Measurements from ENCODE around the gene CFTR. TPM values are rescaled to one million over a fixed set of nuclear protein-coding genes. Genes with fewer than 3 reads are reported as not detected.
A peak's percentile ranks its signal among the peaks of the same experiment; 100 is the strongest.

The CFTR gene
- total and polyA plus RNA-seq, 10 of the 15 experiments (the other 5 are each of a cell fraction or from before 2014, with no cell fraction given) = 0.02 to 2.3 (median 0.21) TPM; not detected in 1

GRCh38 chr7:117711556-117711955 is 231.7 kb downstream of the CFTR start (continued):
- TF ChIP-seq BCL3 (IDR thresholded peaks at IDR 0.05; ENCODE audit: borderline replicate concordance, insufficient read depth, low read depth, low read length, poor library complexity, severe bottlenecking) (no peak), BMI1 (IDR thresholded peaks at IDR 0.05; ENCODE audit: borderline replicate concordance) (no peak), SRF (IDR thresholded peaks at IDR 0.05; ENCODE audit: low read depth in 2 of 2, low read length in 2 of 2) (no peak)

- no peak overlapping the region for H3K4me2 ChIP-seq (ENCODE audit: control insufficient read depth, insufficient read depth)
- no peaks in the 10 kb centered on the region for H3K36me3 ChIP-seq (ENCODE audit: control insufficient read depth in 2 of 2, insufficient read depth in 2 of 2, low read length in 1 of 2)
- ChIA-PET SMC1A (ENCODE audit: uncharacterized antibody, unreplicated experiment) (interaction anchor here (0.7 to 5.9 kb wide), 45 partner anchors 11 to 484 kb away, joined by 3 to 113 read pairs (median 4); no protein-coding TSS in a partner anchor), POLR2A (no interaction called here), RAD21 (ENCODE audit: unreplicated experiment) (interaction anchor here (0.6 to 5.2 kb wide), 30 partner anchors 9 to 503 kb away, joined by 3 to 89 read pairs (median 5); no protein-coding TSS in a partner anchor), CTCF (interaction anchor here (0.7 to 6.2 kb wide), 53 partner anchors 9 to 697 kb away, joined by 3 to 127 read pairs (median 4); no protein-coding TSS in a partner anchor)
- no peaks in the 10 kb centered on the region for H3K79me2 ChIP-seq (ENCODE audit: control insufficient read depth, insufficient read depth, low read length)
- H2AFZ ChIP-seq (ENCODE audit: control insufficient read depth, low read depth, low read length) = no peak overlapping the region
- H3K27me3 ChIP-seq (replicated peaks in 1 of 2; ENCODE audit: control insufficient read depth in 2 of 2, insufficient read depth in 2 of 2, low read length in 1 of 2) = no peaks in the 10 kb centered on the region
- FAIRE-seq (peak; percentile 64), ATAC-seq (peak; percentile 95), DNase-seq (ENCODE audit: low read depth, low spot score) (no peak)
- in situ Hi-C loops (cut with MboI) = loop anchor here (5.0 kb wide), 1 partner anchor 264 kb away; no protein-coding TSS in a partner anchor
- WGBS (ENCODE audit: insufficient coverage, insufficient replicate concordance, low lambda C conversion rate, missing lambda C conversion rate) = 3% methylated on average over 3 of the region's 3 CpGs
- H3K4me1 ChIP-seq (ENCODE audit: control insufficient read depth, insufficient read depth, low read length) = no peaks in the 10 kb centered on the region
- intact Hi-C loops (cut with micrococcal nuclease; ENCODE audit: unreplicated experiment) = loop anchor here (1.0 to 5.0 kb wide), 3 partner anchors 257 to 504 kb away; no protein-coding TSS in a partner anchor
- H4K20me1 ChIP-seq (ENCODE audit: control insufficient read depth, insufficient read depth) = no peaks in the 10 kb centered on the region
- no peak overlapping the region for H3K4me3 ChIP-seq
- no peaks in the 10 kb centered on the region for H3K9me3 ChIP-seq (replicated peaks; ENCODE audit: control insufficient read depth, insufficient read depth, low read length)
- BruUV-seq (replicated peaks) = no TSS peak
- H3K9ac ChIP-seq (ENCODE audit: control insufficient read depth, insufficient read depth, low read length) = no peak overlapping the region
- no peak overlapping the region for H3K27ac ChIP-seq (ENCODE audit: control insufficient read depth, insufficient read depth)
- TF ChIP-seq YY1 (IDR thresholded peaks at IDR 0.05; ENCODE audit: low read depth, low read length) = 0 out of 2 replicates have a peak, but pooled peaks have one; percentile 9
- TF ChIP-seq WRNIP1 (IDR thresholded peaks at IDR 0.05; ENCODE audit: borderline replicate concordance, low read depth, low read length) = no peak
- TF ChIP-seq CTCF (IDR thresholded peaks at IDR 0.05 in 2 of 3, conservative IDR thresholded peaks at IDR 0.05 in 1 of 3; ENCODE audit: control insufficient read depth in 2 of 3, extremely low read depth in 1 of 3, insufficient read depth in 1 of 3, low read depth in 3 of 3, low read length in 3 of 3) = peak; percentile 59 to 74 (median 68)
- peak; percentile 57; the same call in 1 of the 2 replicates for TF ChIP-seq RAD51 (IDR thresholded peaks at IDR 0.05)
- TF ChIP-seq RB1 (IDR thresholded peaks at IDR 0.05; ENCODE audit: borderline replicate concordance) = no peak
- TF ChIP-seq, protein P1, sequence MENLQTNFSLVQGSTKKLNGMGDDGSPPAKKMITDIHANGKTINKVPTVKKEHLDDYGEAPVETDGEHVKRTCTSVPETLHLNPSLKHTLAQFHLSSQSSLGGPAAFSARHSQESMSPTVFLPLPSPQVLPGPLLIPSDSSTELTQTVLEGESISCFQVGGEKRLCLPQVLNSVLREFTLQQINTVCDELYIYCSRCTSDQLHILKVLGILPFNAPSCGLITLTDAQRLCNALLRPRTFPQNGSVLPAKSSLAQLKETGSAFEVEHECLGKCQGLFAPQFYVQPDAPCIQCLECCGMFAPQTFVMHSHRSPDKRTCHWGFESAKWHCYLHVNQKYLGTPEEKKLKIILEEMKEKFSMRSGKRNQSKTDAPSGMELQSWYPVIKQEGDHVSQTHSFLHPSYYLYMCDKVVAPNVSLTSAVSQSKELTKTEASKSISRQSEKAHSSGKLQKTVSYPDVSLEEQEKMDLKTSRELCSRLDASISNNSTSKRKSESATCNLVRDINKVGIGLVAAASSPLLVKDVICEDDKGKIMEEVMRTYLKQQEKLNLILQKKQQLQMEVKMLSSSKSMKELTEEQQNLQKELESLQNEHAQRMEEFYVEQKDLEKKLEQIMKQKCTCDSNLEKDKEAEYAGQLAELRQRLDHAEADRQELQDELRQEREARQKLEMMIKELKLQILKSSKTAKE (IDR thresholded peaks at IDR 0.05; ENCODE audit: low read depth, poor library complexity, severe bottlenecking) = peak; percentile 24
- peak; percentile 73; the same call in 1 of the 2 replicates for TF ChIP-seq SMC3 (IDR thresholded peaks at IDR 0.05; ENCODE audit: borderline replicate concordance, low read length)
- peak; percentile 86 for TF ChIP-seq RAD21 (IDR thresholded peaks at IDR 0.05; ENCODE audit: insufficient read depth, low read depth, low read length)
- TF ChIP-seq MTA3 (IDR thresholded peaks at IDR 0.05; ENCODE audit: borderline replicate concordance, low read length) = no peak
- TF ChIP-seq, protein P2, sequence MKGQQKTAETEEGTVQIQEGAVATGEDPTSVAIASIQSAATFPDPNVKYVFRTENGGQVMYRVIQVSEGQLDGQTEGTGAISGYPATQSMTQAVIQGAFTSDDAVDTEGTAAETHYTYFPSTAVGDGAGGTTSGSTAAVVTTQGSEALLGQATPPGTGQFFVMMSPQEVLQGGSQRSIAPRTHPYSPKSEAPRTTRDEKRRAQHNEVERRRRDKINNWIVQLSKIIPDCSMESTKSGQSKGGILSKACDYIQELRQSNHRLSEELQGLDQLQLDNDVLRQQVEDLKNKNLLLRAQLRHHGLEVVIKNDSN (IDR thresholded peaks at IDR 0.05; ENCODE audit: borderline replicate concordance, extremely low read length, insufficient read depth, low read depth, low read length) = no peak
Observed at GRCh38 chr7:117715784-117716445, 236.1 kb downstream of the CFTR start.

Data from GM12878 (cell line).